Ovary (tissue), 3 donors: ENCODE measurements around the gene STAT1.

Source experiments
- CTCF ChIP-seq, 3 donors: fragments of 450-650 bp in 2 of 3; fragments of 200-600 bp in 1 of 3; IDR thresholded peaks; one replicate each; pipeline versions ENCODE4 v1.5.1 to v1.8.0; 2016 to 2022; ENCODE audit warnings: antibody characterized with exemption in 3 of 3, mild to moderate bottlenecking in 1 of 3
- POLR2A ChIP-seq: fragments of 450-650 bp; IDR thresholded peaks from one replicate; pipeline ENCODE4 v1.6.1; 2017; ENCODE audit warnings: antibody characterized with exemption, mild to moderate bottlenecking, moderate library complexity
- donor health status: DM: no; HTN: no; CAD: no.

- TF ChIP-seq CTCF (IDR thresholded peaks at IDR 0.05) (no peak), POLR2A (no peak)
Observed at GRCh38 chr2:190938771-190939335, 75.1 kb downstream of the STAT1 start.
